Measurements from ENCODE around the gene TWF2. TPM values are rescaled to one million over a fixed set of nuclear protein-coding genes. Genes with fewer than 3 reads are reported as not detected.
A peak's percentile ranks its signal among the peaks of the same experiment; 100 is the strongest.

TWF2 gene
- total and polyA plus RNA-seq, 10 of the 15 experiments (the other 5 are each of a cell fraction or from before 2014, with no cell fraction given): 0.16 to 106 (median 68.5) TPM

DNA sequence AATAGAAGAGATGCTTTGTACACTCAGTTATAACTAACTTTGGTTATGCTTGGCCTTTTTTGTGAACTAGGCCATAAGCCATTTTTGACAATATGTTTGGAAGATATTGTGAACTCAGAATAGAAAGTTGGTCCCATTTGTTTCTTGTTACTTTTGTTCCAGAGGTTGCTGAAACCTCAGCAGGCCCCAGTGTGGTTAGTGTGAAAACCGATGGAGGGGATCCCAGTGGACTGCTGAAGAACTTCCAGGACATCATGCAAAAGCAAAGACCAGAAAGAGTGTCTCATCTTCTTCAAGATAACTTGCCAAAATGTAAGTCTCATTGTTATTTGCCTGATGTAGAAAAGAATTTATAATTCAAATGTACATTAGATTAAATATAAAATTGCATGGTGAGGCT, 35.3 kb downstream of the TWF2 start:
- SMC1A ChIA-PET (ENCODE audit: uncharacterized antibody, unreplicated experiment): interaction anchor here (0.6 to 1.3 kb wide), 3 partner anchors 22 to 66 kb away, joined by 3 to 6 read pairs (median 3); partner anchors contain the start of gene TLR9
- TF ChIP-seq SMAD1 (IDR thresholded peaks at IDR 0.05; ENCODE audit: low read depth, partially characterized antibody) (no peak), LARP7 (IDR thresholded peaks at IDR 0.05) (no peak), NR2C2 (IDR thresholded peaks at IDR 0.05; ENCODE audit: borderline replicate concordance, control insufficient read depth, insufficient read length, low read depth) (no peak), EGR1 (IDR thresholded peaks at IDR 0.05; ENCODE audit: borderline replicate concordance in 1 of 2, low read depth in 2 of 2, low read length in 2 of 2) (no peak), SMARCA5 (IDR thresholded peaks at IDR 0.05) (no peak)
- TF ChIP-seq, protein P1, sequence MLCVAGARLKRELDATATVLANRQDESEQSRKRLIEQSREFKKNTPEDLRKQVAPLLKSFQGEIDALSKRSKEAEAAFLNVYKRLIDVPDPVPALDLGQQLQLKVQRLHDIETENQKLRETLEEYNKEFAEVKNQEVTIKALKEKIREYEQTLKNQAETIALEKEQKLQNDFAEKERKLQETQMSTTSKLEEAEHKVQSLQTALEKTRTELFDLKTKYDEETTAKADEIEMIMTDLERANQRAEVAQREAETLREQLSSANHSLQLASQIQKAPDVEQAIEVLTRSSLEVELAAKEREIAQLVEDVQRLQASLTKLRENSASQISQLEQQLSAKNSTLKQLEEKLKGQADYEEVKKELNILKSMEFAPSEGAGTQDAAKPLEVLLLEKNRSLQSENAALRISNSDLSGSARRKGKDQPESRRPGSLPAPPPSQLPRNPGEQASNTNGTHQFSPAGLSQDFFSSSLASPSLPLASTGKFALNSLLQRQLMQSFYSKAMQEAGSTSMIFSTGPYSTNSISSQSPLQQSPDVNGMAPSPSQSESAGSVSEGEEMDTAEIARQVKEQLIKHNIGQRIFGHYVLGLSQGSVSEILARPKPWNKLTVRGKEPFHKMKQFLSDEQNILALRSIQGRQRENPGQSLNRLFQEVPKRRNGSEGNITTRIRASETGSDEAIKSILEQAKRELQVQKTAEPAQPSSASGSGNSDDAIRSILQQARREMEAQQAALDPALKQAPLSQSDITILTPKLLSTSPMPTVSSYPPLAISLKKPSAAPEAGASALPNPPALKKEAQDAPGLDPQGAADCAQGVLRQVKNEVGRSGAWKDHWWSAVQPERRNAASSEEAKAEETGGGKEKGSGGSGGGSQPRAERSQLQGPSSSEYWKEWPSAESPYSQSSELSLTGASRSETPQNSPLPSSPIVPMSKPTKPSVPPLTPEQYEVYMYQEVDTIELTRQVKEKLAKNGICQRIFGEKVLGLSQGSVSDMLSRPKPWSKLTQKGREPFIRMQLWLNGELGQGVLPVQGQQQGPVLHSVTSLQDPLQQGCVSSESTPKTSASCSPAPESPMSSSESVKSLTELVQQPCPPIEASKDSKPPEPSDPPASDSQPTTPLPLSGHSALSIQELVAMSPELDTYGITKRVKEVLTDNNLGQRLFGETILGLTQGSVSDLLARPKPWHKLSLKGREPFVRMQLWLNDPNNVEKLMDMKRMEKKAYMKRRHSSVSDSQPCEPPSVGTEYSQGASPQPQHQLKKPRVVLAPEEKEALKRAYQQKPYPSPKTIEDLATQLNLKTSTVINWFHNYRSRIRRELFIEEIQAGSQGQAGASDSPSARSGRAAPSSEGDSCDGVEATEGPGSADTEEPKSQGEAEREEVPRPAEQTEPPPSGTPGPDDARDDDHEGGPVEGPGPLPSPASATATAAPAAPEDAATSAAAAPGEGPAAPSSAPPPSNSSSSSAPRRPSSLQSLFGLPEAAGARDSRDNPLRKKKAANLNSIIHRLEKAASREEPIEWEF (IDR thresholded peaks at IDR 0.05; ENCODE audit: insufficient replicate concordance, low read depth, low read length): no peak
- no peak for ATAC-seq
- H2AFZ ChIP-seq (ENCODE audit: control insufficient read depth, low read depth, low read length): no peak overlapping the region
- no peaks in the 10 kb centered on the region for H3K9me3 ChIP-seq (replicated peaks; ENCODE audit: control insufficient read depth, insufficient read depth, low read length)
- no peak overlapping the region for H3K4me3 ChIP-seq
- H3K36me3 ChIP-seq (ENCODE audit: control insufficient read depth in 2 of 2, insufficient read depth in 2 of 2, low read length in 1 of 2): peaks cover 7 to 39% of the 10 kb centered on the region in 2 experiments; a peak in 3 of 4 replicates
- peaks cover 25% of the 10 kb centered on the region; the same call in 1 of the 2 replicates for H3K4me1 ChIP-seq (ENCODE audit: control insufficient read depth, insufficient read depth, low read length)
- BruUV-seq (replicated peaks): no TSS peak
- H3K79me2 ChIP-seq (ENCODE audit: control insufficient read depth, insufficient read depth, low read length): peaks cover 16% of the 10 kb centered on the region
- in situ Hi-C loops (cut with MboI) (no loop called here), intact Hi-C loops (cut with micrococcal nuclease; ENCODE audit: unreplicated experiment) (no loop called here)
- FAIRE-seq: no peak
- WGBS (ENCODE audit: insufficient coverage, insufficient replicate concordance, low lambda C conversion rate, missing lambda C conversion rate): 35% methylated on average over 1 of the region's 1 CpG
- POLR2A ChIA-PET: interaction anchor here (0.6 to 2.9 kb wide), 4 partner anchors 17 to 75 kb away, joined by 3 to 10 read pairs (median 6); partner anchors contain the start of genes TLR9 and WDR82
- DNase-seq (ENCODE audit: low read depth, low spot score): no peak
- no peaks in the 10 kb centered on the region for H3K27me3 ChIP-seq (replicated peaks in 1 of 2; ENCODE audit: control insufficient read depth in 2 of 2, insufficient read depth in 2 of 2, low read length in 1 of 2)
- CTCF ChIA-PET: interaction anchor here (0.9 to 7.2 kb wide), 11 partner anchors 16 to 151 kb away, joined by 3 to 59 read pairs (median 4); partner anchors contain the start of gene TWF2
- H4K20me1 ChIP-seq (ENCODE audit: control insufficient read depth, insufficient read depth): no peaks in the 10 kb centered on the region
- H3K4me2 ChIP-seq (ENCODE audit: control insufficient read depth, insufficient read depth): peak overlapping the region; percentile 18
- H3K9ac ChIP-seq (ENCODE audit: control insufficient read depth, insufficient read depth, low read length): no peak overlapping the region
- RAD21 ChIA-PET (ENCODE audit: unreplicated experiment): interaction anchor here (3.4 kb wide), 1 partner anchor 21 kb away, joined by 22 read pairs; the partner anchor contains the start of gene TLR9
- peak overlapping the region; percentile 62; the same call in 1 of the 2 replicates for H3K27ac ChIP-seq (ENCODE audit: control insufficient read depth, insufficient read depth)

Measured in GM12878 (cell line).